GM12878 (cell line): ENCODE results near the gene ATP6V1C2. TPM values are rescaled to one million over a fixed set of nuclear protein-coding genes. Genes with fewer than 3 reads are reported as not detected.

Experiments used
- ATAC-seq: fragments of 200-7000 bp; cut with Tn5 transposase; 3 replicates; pipeline ENCODE4 v1.9.1; 2020; ENCODE audit warnings: mild to moderate bottlenecking, moderate library complexity
- BruUV-seq: library from RNA; stranded (reverse); fragments of 400-500 nt; replicated peaks from 2 replicates; lab custom pipeline; 2021; lab: Mats Ljungman, UMichigan
- CTCF ChIA-PET: fragments of 300-600 bp; sonication (Branson Sonifier 250); formaldehyde crosslinking; extraction: SDS; loops from one replicate; lab custom pipeline; 2021; ENCODE audit warnings: inconsistent platforms; lab: Yijun Ruan, JAX
- POLR2A ChIA-PET: fragments of 350-600 bp; formaldehyde crosslinking; extraction: SDS; loops from one replicate; lab custom pipeline; 2021; ENCODE audit warnings: inconsistent platforms; lab: Charles Lee
- RAD21 ChIA-PET: fragments of 300-600 bp; sonication (Branson Sonifier 250); formaldehyde crosslinking; loops from one replicate; lab custom pipeline; 2023; ENCODE audit warnings: antibody characterized with exemption; ENCODE audit not compliant: unreplicated experiment; lab: Charles Lee
- SMC1A ChIA-PET: fragments of 300-600 bp; sonication (Branson Sonifier 250); formaldehyde crosslinking; loops from one replicate; lab custom pipeline; 2023; ENCODE audit not compliant: unreplicated experiment, uncharacterized antibody; lab: Charles Lee
- DNase-seq: peaks from one replicate; pipeline ENCODE4 v3.0.0-alpha.2; 2011; ENCODE audit warnings: low read depth, low spot score
- FAIRE-seq: peaks from 3 replicates; lab custom pipeline; 2011; peaks lifted over from hg19 to GRCh38; lab: Jason Lieb, UNC
- H2AFZ ChIP-seq: 2 replicates; pipeline ENCODE4 v1.6.0; 2011; ENCODE audit warnings: low read depth, low read length, control low read depth; ENCODE audit not compliant: control insufficient read depth
- H3K27ac ChIP-seq: 2 replicates; pipeline ENCODE4 v1.5.1; 2011; ENCODE audit warnings: control low read depth; ENCODE audit not compliant: control insufficient read depth, insufficient read depth
- H3K27me3 ChIP-seq, 2 experiments: replicated peaks in 1 of 2; 2 replicates each; pipeline versions ENCODE4 v1.6.0 to v1.6.1; 2011; ENCODE audit warnings: low read length in 1 of 2; ENCODE audit not compliant: control insufficient read depth in 2 of 2, insufficient read depth in 2 of 2
- H3K36me3 ChIP-seq, 2 experiments: 2 replicates each; pipeline ENCODE4 v1.5.1; 2011; ENCODE audit warnings: low read length in 1 of 2; ENCODE audit not compliant: control insufficient read depth in 2 of 2, insufficient read depth in 2 of 2
- H3K4me1 ChIP-seq: 2 replicates; pipeline ENCODE4 v1.6.1; 2011; ENCODE audit warnings: mild to moderate bottlenecking, low read length, moderate library complexity, mixed read lengths; ENCODE audit not compliant: control insufficient read depth, insufficient read depth
- H3K4me2 ChIP-seq: 2 replicates; pipeline ENCODE4 v1.6.0; 2011; ENCODE audit warnings: control low read depth; ENCODE audit not compliant: control insufficient read depth, insufficient read depth
- H3K4me3 ChIP-seq: fragments of 200-600 bp; sonication (generic); 2 replicates; pipeline ENCODE4 v1.5.1; 2016
- H3K79me2 ChIP-seq: 2 replicates; pipeline ENCODE4 v1.6.0; 2011; ENCODE audit warnings: low read length; ENCODE audit not compliant: control insufficient read depth, insufficient read depth
- H3K9ac ChIP-seq: 2 replicates; pipeline ENCODE4 v1.8.0; 2011; ENCODE audit warnings: low read length, control low read depth, mixed read lengths; ENCODE audit not compliant: control insufficient read depth, insufficient read depth
- H3K9me3 ChIP-seq: replicated peaks from 3 replicates; pipeline ENCODE4 v1.5.1; 2011; ENCODE audit warnings: mild to moderate bottlenecking, low read length; ENCODE audit not compliant: control insufficient read depth, insufficient read depth
- H4K20me1 ChIP-seq: 2 replicates; pipeline ENCODE4 v1.6.0; 2011; ENCODE audit not compliant: control insufficient read depth, insufficient read depth
- BHLHE40 ChIP-seq, 2 experiments: fragments of 450-650 bp in 1 of 2; IDR thresholded peaks; 2 replicates each; pipeline ENCODE4 v1.6.1; 2011 to 2017; ENCODE audit warnings: low read depth in 2 of 2, borderline replicate concordance in 1 of 2, improper control_type of control experiment in 1 of 2, low read length in 1 of 2, mild to moderate bottlenecking in 1 of 2
- FOS ChIP-seq: IDR thresholded peaks from 3 replicates; pipeline ENCODE4 v1.6.1; 2011; ENCODE audit warnings: borderline replicate concordance; ENCODE audit not compliant: insufficient read length; ENCODE audit errors: extremely low read depth
- GATAD2B ChIP-seq: fragments of 450-650 bp; conservative IDR thresholded peaks from 2 replicates; pipeline ENCODE4 v1.6.1; 2017; ENCODE audit warnings: low read depth, mild to moderate bottlenecking, moderate library complexity
- whole genome bisulfite sequencing: methylation state at CpG from one replicate; pipeline ENCODE4 v1.1.6; 2016; ENCODE audit warnings: low lambda C conversion rate; ENCODE audit not compliant: insufficient replicate concordance, insufficient coverage; ENCODE audit errors: missing lambda C conversion rate; 5-methylcytosine and 5-hydroxymethylcytosine counted together
- in situ Hi-C: fragments of 300-500 bp; cut with MboI; formaldehyde crosslinking; loops from 9 replicates; pipeline ENCODE4 v1.14.3; 2018; ENCODE audit warnings: mixed read lengths
- intact Hi-C: fragments of 100-400 bp; cut with micrococcal nuclease; formaldehyde crosslinking; loops from one replicate; pipeline ENCODE4 v1.14.2; 2022; ENCODE audit not compliant: unreplicated experiment
- polyA plus RNA-seq, 11 experiments: library from polyadenylated mRNA; depleted of rRNA in 4 of 11; unstranded in 6 of 11; stranded (reverse) in 5 of 11; fragments of >200 nt; fragmentation: Nextera tagmentation in 4 of 11; fragmentation: Illumina TruSeq in 1 of 11; extraction: Ambion mirVana in 4 of 11; extraction: Trizol in 1 of 11; gene quantifications; 1 replicate in 1 of 11; 2 replicates in 10 of 11; pipeline versions ENCODE4 v1.2.1 to v1.2.3, GENCODE V29; 2011 to 2016; ENCODE audit warnings: inconsistent platforms in 2 of 11, missing spikeins in 2 of 11, low read depth in 1 of 11
- total RNA-seq, 4 experiments: library from RNA; depleted of rRNA in 3 of 4; stranded (reverse); fragments of >200 nt in 3 of 4; fragmentation: Illumina TruSeq in 1 of 4; extraction: Trizol in 1 of 4; gene quantifications; 2 replicates each; pipeline versions ENCODE4 v1.2.1 to v1.2.3, GENCODE V29; 2013 to 2021
- TF ChIP-seq, protein P1 (sequence below): fragments of 450-650 bp; IDR thresholded peaks from 2 replicates; pipeline ENCODE4 v1.6.1; 2018; ENCODE audit warnings: borderline replicate concordance, mild to moderate bottlenecking; ENCODE audit not compliant: partially characterized antibody

ATP6V1C2 gene
- total and polyA plus RNA-seq, 10 of the 15 experiments (the other 5 are each of a cell fraction or from before 2014, with no cell fraction given): 0.04 to 1.5 (median 0.24) TPM; not detected in 1

DNA sequence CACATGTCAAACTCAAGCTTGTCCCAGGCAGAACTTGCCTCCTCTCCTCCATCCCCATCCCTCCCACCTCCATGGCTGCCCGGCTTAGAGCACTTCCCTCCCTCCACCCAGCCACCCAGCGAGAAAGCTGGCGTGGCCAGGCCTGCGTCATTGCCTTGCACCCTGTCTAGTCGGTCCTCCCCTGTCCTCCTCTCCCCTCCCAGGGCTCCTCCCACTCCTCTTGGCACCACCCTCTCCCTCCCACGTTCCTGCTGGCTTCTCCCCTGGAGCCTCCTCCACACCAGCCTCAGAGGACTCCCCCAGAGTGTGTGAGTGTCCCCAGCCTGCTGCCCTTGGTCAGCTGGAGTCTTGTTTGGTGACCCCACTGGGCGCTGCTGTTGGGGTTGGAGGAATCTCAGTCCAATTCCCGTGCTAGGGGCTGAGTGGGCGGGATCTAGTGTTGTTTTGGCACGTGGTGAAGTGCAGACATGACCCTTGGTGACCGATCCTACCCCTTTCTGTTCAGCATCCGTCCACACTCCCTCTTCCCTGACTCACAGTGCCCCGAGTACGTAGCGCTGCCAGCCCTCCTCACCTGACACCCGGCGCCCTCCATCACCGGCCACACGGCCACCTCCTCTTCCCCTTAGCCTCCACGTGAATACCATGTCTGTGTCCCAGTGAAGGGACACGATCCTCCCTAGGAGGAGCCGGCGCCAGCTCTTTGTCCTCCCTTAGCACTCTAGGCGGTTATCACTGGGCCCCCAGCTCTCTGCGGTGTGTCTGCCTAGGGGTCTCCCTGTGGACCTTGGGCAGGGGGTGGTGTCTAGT is 41.4 kb downstream of the ATP6V1C2 start:
- Histone ChIP-seq H4K20me1 (no peaks in the 10 kb centered on the region), H3K4me3 (no peak overlapping the region), H3K27me3 (no peaks in the 10 kb centered on the region), H3K36me3 (no peaks in the 10 kb centered on the region), H3K79me2 (no peaks in the 10 kb centered on the region)
- no TSS peak for BruUV-seq
- ATAC-seq: peak; percentile 33; the same call in 2 of the 3 replicates
- TF ChIP-seq FOS: no peak
- 0 out of 4 replicates have a peak, but pooled peaks of 1 of the 2 experiments have one; percentile 4 for TF ChIP-seq BHLHE40 (IDR thresholded peaks at IDR 0.05; ENCODE audit: borderline replicate concordance in 1 of 2, low read depth in 2 of 2, low read length in 1 of 2)
- TF ChIP-seq, all 136 proteins: peak for 1
- ChIA-PET POLR2A (no interaction called here), SMC1A (interaction anchor here (0.6 kb wide), 1 partner anchor 10 kb away, joined by 3 read pairs; no protein-coding TSS in a partner anchor), RAD21 (no interaction called here), CTCF (no interaction called here)
- FAIRE-seq (no peak), DNase-seq (no peak)
- Histone ChIP-seq H3K9me3 (no peaks in the 10 kb centered on the region), H3K27ac (no peak overlapping the region), H2AFZ (no peak overlapping the region), H3K9ac (no peak overlapping the region), H3K4me2 (no peak overlapping the region), H3K4me1 (no peaks in the 10 kb centered on the region)
- in situ Hi-C loops (no loop called here), intact Hi-C loops (no loop called here)
- WGBS: 44% methylated on average over 23 of the region's 25 CpGs

DNA sequence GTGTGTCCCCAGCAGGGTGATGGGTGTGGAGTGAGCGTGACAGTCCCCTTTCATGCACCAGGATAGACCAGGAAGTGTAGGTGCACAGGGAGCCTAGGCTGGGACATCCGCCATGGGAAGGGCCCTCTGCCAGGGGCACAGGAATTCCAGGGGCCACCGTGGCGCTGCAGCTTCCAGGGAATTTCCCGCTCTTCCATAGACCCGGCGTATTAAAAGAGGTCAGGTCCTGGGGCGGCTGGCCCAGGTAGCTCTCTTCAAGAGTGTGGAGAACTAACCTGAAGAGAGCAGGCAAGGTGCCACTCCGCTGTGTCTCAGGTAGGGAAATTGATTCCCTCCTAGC is 42.0 kb downstream of the ATP6V1C2 start:
- Histone ChIP-seq H3K79me2 (no peaks in the 10 kb centered on the region), H3K4me2 (no peak overlapping the region), H3K36me3 (no peaks in the 10 kb centered on the region), H2AFZ (no peak overlapping the region), H4K20me1 (no peaks in the 10 kb centered on the region), H3K9ac (no peak overlapping the region), H3K9me3 (no peaks in the 10 kb centered on the region), H3K4me3 (no peak overlapping the region), H3K4me1 (no peaks in the 10 kb centered on the region), H3K27me3 (no peaks in the 10 kb centered on the region), H3K27ac (no peak overlapping the region)
- no peak for TF ChIP-seq GATAD2B
- TF ChIP-seq, protein P1, sequence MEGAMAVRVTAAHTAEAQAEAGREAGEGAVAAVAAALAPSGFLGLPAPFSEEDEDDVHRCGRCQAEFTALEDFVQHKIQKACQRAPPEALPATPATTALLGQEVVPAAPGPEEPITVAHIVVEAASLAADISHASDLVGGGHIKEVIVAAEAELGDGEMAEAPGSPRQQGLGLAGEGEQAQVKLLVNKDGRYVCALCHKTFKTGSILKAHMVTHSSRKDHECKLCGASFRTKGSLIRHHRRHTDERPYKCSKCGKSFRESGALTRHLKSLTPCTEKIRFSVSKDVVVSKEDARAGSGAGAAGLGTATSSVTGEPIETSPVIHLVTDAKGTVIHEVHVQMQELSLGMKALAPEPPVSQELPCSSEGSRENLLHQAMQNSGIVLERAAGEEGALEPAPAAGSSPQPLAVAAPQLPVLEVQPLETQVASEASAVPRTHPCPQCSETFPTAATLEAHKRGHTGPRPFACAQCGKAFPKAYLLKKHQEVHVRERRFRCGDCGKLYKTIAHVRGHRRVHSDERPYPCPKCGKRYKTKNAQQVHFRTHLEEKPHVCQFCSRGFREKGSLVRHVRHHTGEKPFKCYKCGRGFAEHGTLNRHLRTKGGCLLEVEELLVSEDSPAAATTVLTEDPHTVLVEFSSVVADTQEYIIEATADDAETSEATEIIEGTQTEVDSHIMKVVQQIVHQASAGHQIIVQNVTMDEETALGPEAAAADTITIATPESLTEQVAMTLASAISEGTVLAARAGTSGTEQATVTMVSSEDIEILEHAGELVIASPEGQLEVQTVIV: no peak
- POLR2A ChIA-PET: no interaction called here
- in situ Hi-C loops: no loop called here
- no peak for ATAC-seq
- intact Hi-C loops: no loop called here
- CTCF ChIA-PET: no interaction called here
- SMC1A ChIA-PET: no interaction called here
- BruUV-seq: no TSS peak
- DNase-seq: no peak
- FAIRE-seq: no peak
- RAD21 ChIA-PET: no interaction called here
- WGBS: 54% methylated on average over 9 of the region's 9 CpGs
